Cerebellar cortex (tissue), 1 donor: ENCODE data around the gene GRIK3.
A peak's percentile ranks its signal among the peaks of the same experiment; 100 is the strongest.
"Not testable (repeated sequence)": the region's sequence is repeated elsewhere in the genome, so short reads cannot be mapped to it uniquely, and the experiment has no call there.

Source experiments
- DNase-seq: peaks from one replicate; pipeline ENCODE4 v3.0.0-alpha.2; 2015; ENCODE audit warnings: low spot score

GRIK3 gene

GRCh38 chr1:36784147-36784859, 250.0 kb downstream of the GRIK3 start:
- DNase-seq: no peak

- no peak for DNase-seq
Measured at GRCh38 chr1:36783475-36783874, 250.8 kb downstream of the GRIK3 start.

DNA sequence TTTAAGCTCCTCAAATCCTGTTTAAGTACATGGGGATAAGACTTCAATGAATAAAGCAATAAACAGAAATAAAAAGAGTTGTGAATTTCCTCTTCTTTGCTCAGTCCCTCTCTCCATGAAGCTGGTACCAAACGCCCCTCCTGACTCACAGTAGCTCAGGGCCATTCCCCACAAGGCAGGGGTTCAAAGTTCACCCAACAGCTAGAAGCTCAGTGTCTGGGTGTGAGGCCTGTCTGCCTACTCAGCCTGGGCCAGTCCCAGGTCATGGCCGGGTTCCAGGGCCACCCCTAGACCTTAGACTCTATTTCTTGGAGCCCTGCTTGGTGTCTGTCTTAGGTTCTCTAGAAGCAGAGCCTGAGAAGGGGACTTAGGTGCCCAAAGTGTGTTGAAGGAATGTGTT, 251.5 kb downstream of the GRIK3 start:
- DNase-seq: no peak

DNA sequence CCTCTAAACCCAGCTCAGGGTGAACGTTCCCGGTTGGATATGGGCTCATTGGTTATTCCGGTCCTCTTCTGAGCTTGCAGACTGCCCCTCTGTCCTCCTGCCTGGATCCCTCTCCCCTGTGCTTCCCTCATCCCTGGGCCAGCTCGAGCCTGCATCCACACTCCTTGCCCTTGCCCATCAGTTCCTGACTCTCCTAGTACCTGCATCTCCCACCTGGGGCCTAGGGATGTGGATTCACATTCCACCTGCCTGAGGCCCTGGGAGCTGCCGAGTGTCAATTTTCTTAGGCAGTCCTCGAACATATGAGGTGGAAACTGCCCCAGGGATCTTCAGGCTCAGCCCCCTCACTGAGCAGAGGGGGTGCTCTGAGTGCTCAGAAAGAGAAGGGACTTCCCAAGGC, 252.2 kb downstream of the GRIK3 start:
- no peak for DNase-seq

- DNase-seq: peak; percentile 63
Measured at GRCh38 chr1:36781098-36781497, 253.2 kb downstream of the GRIK3 start.

GRCh38 chr1:36778740-36779139, 255.6 kb downstream of the GRIK3 start:
- DNase-seq: no peak

GRCh38 chr1:36776948-36777831, 257.1 kb downstream of the GRIK3 start:
- no peak for DNase-seq

GRCh38 chr1:36776256-36776655, 258.1 kb downstream of the GRIK3 start:
- no peak for DNase-seq

- DNase-seq: no peak
Measured at GRCh38 chr1:36775716-36776115, 258.6 kb downstream of the GRIK3 start.

GRCh38 chr1:36773827-36774541, 260.3 kb downstream of the GRIK3 start:
- DNase-seq: no peak

GRCh38 chr1:36772647-36773495, 261.4 kb downstream of the GRIK3 start:
- no peak for DNase-seq

DNA sequence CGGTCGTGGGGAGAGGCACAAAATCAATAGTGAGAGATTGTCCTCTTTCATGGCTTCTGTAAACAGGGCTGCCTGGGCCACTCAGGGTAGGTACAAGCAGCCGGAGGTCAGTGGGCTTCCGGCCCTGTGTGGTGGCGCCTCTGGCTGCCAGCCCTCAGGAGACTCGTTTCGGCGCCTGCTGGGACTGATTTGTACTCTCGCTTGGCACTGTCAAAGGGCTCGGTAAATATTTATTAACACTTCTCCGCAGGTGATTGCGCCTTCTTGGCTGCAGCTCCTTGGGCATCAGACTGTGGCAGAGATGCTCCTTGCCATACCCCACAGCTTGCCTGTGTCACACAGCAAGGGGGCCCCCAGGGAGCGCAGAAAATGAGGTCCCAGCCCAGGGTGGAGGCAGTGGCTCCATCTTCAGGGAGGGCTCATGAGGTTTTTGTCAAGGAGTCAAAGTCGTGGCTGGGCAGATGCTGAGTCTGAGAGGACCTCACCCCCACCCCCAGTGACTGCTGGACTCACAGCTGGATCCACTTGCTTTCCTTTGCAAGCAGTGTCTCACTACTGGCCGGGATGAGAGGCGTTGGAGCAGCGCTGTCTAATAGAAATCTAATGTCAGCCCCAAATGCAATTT, 262.5 kb downstream of the GRIK3 start:
- DNase-seq: no peak

DNA sequence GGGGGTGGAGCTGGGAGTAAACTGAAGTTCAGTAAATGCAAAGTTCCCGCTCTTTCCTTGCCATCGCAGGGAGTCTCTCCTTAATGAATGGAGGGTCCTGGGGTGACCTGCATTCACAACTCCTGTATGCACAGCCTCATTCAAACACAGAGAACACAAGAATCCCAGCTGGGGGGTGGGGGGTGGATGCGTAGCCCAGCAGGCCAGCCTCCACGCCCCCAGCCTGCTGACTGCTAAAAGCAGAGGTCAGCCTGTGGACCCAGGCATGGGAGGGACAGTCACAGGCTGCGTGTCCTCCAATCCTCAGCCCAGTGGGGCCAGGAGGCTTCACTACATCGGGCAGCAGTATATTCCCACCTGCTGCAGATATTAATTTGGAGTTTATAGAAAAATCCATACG, 263.1 kb downstream of the GRIK3 start:
- DNase-seq: no peak

- no peak for DNase-seq
Measured at GRCh38 chr1:36769886-36770830, 264.2 kb downstream of the GRIK3 start.

DNA sequence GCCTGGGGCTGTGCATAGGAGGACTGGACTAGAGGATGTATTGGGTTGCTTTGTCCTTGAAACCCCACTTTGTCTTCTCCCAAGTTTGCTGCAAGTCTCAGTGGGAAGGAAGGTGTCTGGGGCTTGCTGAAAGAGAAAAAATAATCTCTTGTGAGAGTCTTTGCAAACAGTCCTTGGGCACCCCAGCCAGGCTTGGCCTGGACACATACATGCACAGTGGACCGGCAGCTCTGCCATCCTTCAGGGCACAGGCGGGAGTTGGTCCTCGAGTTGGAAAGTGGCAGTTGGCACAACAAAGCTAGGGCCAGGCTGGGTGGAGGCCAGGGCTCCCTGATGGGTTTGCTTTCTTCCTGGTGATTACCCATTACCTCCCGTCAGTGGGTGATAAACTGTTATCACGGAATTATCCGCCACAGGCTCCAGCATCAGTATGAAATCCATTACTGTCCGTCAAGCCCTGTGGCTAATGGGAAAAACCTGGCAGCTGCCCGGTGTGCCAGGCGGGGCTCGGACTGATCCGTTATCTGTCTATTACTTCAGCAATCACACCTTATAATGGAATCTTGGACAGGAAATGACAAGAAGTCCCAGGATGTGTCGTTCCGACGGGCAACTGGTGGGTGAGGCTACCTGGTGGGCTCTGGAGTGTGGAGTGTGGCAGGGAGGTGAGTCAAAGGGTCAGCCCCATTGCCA, 265.7 kb downstream of the GRIK3 start:
- no peak for DNase-seq

DNA sequence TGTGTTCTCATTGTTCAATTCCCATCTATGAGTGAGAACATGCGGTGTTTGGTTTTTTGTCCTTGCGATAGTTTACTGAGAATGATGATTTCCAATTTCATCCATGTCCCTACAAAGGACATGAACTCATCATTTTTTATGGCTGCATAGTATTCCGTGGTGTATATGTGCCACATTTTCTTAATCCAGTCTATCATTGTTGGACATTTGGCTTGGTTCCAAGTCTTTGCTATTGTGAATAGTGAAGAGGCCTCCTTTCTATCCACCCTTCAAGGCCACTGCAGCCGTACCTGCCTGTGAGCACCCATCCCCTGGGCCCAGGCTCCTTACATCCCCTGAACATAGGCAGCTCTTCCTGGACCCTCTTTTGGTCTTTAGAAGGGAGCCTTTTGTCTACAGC, 266.9 kb downstream of the GRIK3 start:
- not testable (repeated sequence) for DNase-seq

- no peak for DNase-seq
Measured at GRCh38 chr1:36766481-36766880, 267.8 kb downstream of the GRIK3 start.

DNA sequence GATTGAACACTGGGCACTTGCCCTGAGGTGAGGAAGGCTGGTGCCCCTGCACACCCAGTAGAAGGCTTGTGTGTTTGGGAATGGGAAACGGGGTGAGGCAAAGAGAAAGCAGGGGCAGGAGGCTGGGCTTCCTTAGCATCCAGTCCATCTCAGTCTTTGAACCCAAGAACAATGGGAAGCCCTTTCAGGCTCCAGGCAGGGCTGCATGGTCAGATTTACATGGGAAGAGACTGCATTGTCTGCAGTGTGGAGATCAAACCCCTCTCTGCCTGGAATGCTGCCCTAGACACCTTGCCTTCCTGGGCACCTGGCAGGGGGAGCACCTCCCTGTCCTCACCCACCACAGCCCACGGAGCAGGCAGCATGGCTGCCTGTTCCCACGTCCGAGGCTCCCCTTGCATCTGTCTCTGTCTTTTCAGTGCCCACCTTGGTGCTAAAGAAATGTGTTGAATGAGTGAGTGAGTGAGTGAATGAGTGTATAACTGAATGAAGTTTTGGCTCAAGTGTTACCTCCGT, 268.5 kb downstream of the GRIK3 start:
- no peak for DNase-seq

DNA sequence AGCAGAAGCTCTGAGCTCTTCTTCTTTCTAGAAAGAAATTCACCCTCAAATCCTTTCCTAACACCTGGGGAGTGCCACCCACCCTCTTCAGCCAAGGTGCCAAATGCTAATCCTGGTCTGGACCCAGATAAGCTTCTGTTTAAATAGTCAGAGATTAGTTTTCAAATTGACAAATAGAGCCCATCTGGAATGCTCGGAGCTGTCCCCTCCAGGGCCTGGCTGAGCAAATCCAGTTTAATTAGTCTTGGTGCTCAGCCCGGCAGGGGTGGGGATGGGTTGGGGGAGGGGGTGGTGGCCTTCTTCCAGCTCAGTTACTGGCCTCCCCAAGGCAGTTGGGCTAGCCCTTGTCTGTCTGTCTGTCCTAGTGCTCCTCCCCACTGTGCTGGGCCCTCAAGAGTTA, 269.5 kb downstream of the GRIK3 start:
- DNase-seq: no peak
